Measurements from ENCODE around the gene NPTXR. TPM values are rescaled to one million over a fixed set of nuclear protein-coding genes. Genes with fewer than 3 reads are reported as not detected.

Gene NPTXR
- total RNA-seq, 1 experiment from 2014 or later: 129 TPM

- BruUV-seq (replicated peaks): no TSS peak
Observed at GRCh38 chr22:38865201-38866023, 21.6 kb upstream of the NPTXR start.

GRCh38 chr22:38864361-38865191 lies 20.7 kb upstream of the NPTXR start:
- H3K36me3 ChIP-seq (ENCODE audit: insufficient read depth, low read length, poor library complexity, severe bottlenecking): peaks cover 50% of the 10 kb centered on the region
- intact Hi-C loops (cut with micrococcal nuclease; ENCODE audit: unreplicated experiment): no loop called here
- BruUV-seq (replicated peaks): no TSS peak
- ChIA-PET POLR2A (ENCODE audit: low non-redundant PET) (interaction anchor here (0.7 kb wide), 1 partner anchor 1179 kb away, joined by 4 read pairs; no protein-coding TSS in a partner anchor), CTCF (interaction anchor here (1.4 kb wide), 1 partner anchor 96 kb away, joined by 5 read pairs; no protein-coding TSS in a partner anchor)
- H3K4me1 ChIP-seq (ENCODE audit: insufficient read depth, low read length, poor library complexity, severe bottlenecking): peaks cover 76% of the 10 kb centered on the region
- no peak for TF ChIP-seq EZH2 (IDR thresholded peaks at IDR 0.05; ENCODE audit: borderline replicate concordance, low read depth, low read length, poor library complexity, severe bottlenecking)
- TF ChIP-seq, protein P1, sequence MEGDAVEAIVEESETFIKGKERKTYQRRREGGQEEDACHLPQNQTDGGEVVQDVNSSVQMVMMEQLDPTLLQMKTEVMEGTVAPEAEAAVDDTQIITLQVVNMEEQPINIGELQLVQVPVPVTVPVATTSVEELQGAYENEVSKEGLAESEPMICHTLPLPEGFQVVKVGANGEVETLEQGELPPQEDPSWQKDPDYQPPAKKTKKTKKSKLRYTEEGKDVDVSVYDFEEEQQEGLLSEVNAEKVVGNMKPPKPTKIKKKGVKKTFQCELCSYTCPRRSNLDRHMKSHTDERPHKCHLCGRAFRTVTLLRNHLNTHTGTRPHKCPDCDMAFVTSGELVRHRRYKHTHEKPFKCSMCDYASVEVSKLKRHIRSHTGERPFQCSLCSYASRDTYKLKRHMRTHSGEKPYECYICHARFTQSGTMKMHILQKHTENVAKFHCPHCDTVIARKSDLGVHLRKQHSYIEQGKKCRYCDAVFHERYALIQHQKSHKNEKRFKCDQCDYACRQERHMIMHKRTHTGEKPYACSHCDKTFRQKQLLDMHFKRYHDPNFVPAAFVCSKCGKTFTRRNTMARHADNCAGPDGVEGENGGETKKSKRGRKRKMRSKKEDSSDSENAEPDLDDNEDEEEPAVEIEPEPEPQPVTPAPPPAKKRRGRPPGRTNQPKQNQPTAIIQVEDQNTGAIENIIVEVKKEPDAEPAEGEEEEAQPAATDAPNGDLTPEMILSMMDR (conservative IDR thresholded peaks at IDR 0.05; ENCODE audit: low read depth, low read length): no peak
- peak; percentile 56 for DNase-seq (ENCODE audit: low spot score)
- H3K4me3 ChIP-seq (ENCODE audit: low read depth, low read length, poor library complexity, severe bottlenecking): no peak overlapping the region
- H3K27me3 ChIP-seq (replicated peaks; ENCODE audit: insufficient read depth, low read depth, low read length, poor library complexity): no peaks in the 10 kb centered on the region
- peak overlapping the region; percentile 76 for H3K27ac ChIP-seq (ENCODE audit: low read depth, low read length, poor library complexity, severe bottlenecking)
- no peaks in the 10 kb centered on the region for H3K9me3 ChIP-seq (ENCODE audit: low read depth, low read length, poor library complexity, severe bottlenecking)

More at GRCh38 chr22:38865201-38866023, 21.6 kb upstream of the NPTXR start:
- CTCF ChIA-PET: interaction anchor here (1.4 kb wide), 1 partner anchor 97 kb away, joined by 5 read pairs; no protein-coding TSS in a partner anchor
- no peak overlapping the region for H3K4me3 ChIP-seq (ENCODE audit: low read depth, low read length, poor library complexity, severe bottlenecking)
- H3K27me3 ChIP-seq (replicated peaks; ENCODE audit: insufficient read depth, low read depth, low read length, poor library complexity): no peaks in the 10 kb centered on the region
- peak overlapping the region; percentile 76 for H3K27ac ChIP-seq (ENCODE audit: low read depth, low read length, poor library complexity, severe bottlenecking)
- H3K4me1 ChIP-seq (ENCODE audit: insufficient read depth, low read length, poor library complexity, severe bottlenecking): peaks cover 84% of the 10 kb centered on the region
- TF ChIP-seq, protein P1 (conservative IDR thresholded peaks at IDR 0.05; ENCODE audit: low read depth, low read length): no peak
- no peak for TF ChIP-seq EZH2 (IDR thresholded peaks at IDR 0.05; ENCODE audit: borderline replicate concordance, low read depth, low read length, poor library complexity, severe bottlenecking)
- DNase-seq (ENCODE audit: low spot score): peak; percentile 57
- no peaks in the 10 kb centered on the region for H3K9me3 ChIP-seq (ENCODE audit: low read depth, low read length, poor library complexity, severe bottlenecking)
- H3K36me3 ChIP-seq (ENCODE audit: insufficient read depth, low read length, poor library complexity, severe bottlenecking): peaks cover 56% of the 10 kb centered on the region
- intact Hi-C loops (cut with micrococcal nuclease; ENCODE audit: unreplicated experiment): no loop called here
- POLR2A ChIA-PET (ENCODE audit: low non-redundant PET): no interaction called here

- intact Hi-C loops (cut with micrococcal nuclease; ENCODE audit: unreplicated experiment): no loop called here
- peaks cover 41% of the 10 kb centered on the region for H3K36me3 ChIP-seq (ENCODE audit: insufficient read depth, low read length, poor library complexity, severe bottlenecking)
- no peak for TF ChIP-seq EZH2 (IDR thresholded peaks at IDR 0.05; ENCODE audit: borderline replicate concordance, low read depth, low read length, poor library complexity, severe bottlenecking)
- TF ChIP-seq, protein P1 (conservative IDR thresholded peaks at IDR 0.05; ENCODE audit: low read depth, low read length): no peak
- no peaks in the 10 kb centered on the region for H3K9me3 ChIP-seq (ENCODE audit: low read depth, low read length, poor library complexity, severe bottlenecking)
- BruUV-seq (replicated peaks): TSS peak; percentile 14
- POLR2A ChIA-PET (ENCODE audit: low non-redundant PET): interaction anchor here (0.5 to 0.7 kb wide), 2 partner anchors 37 to 440 kb away, joined by 3 to 7 read pairs; no protein-coding TSS in a partner anchor
- peak overlapping the region; percentile 76 for H3K27ac ChIP-seq (ENCODE audit: low read depth, low read length, poor library complexity, severe bottlenecking)
- no peak for DNase-seq (ENCODE audit: low spot score)
- no peak overlapping the region for H3K4me3 ChIP-seq (ENCODE audit: low read depth, low read length, poor library complexity, severe bottlenecking)
- H3K4me1 ChIP-seq (ENCODE audit: insufficient read depth, low read length, poor library complexity, severe bottlenecking): peaks cover 66% of the 10 kb centered on the region
- H3K27me3 ChIP-seq (replicated peaks; ENCODE audit: insufficient read depth, low read depth, low read length, poor library complexity): no peaks in the 10 kb centered on the region
- CTCF ChIA-PET: no interaction called here
Observed at GRCh38 chr22:38863531-38864131, 19.8 kb upstream of the NPTXR start.
